TTC549 (cell line): ENCODE data around the gene CREB3L2.
"Not testable (repeated sequence)": the region's sequence is repeated elsewhere in the genome, so short reads cannot be mapped to it uniquely, and the experiment has no call there.

Experiments used
- FAIRE-seq: peaks from 2 replicates; lab custom pipeline; 2012; peaks lifted over from hg19 to GRCh38; lab: Jason Lieb, UNC

The CREB3L2 gene

GRCh38 chr7:137987968-137988367 lies 13.9 kb downstream of the CREB3L2 start:
- FAIRE-seq, result no peak

GRCh38 chr7:137987563-137987962 lies 14.3 kb downstream of the CREB3L2 start:
- no peak for FAIRE-seq

- no peak for FAIRE-seq
Observed at GRCh38 chr7:137987018-137987349, 14.9 kb downstream of the CREB3L2 start.

GRCh38 chr7:137986252-137987017 lies 15.5 kb downstream of the CREB3L2 start:
- no peak for FAIRE-seq

- FAIRE-seq, result no peak
Observed at GRCh38 chr7:137985897-137986251, 16.0 kb downstream of the CREB3L2 start.

- no peak for FAIRE-seq
Observed at GRCh38 chr7:137985253-137985896, 16.5 kb downstream of the CREB3L2 start.

- no peak for FAIRE-seq
Observed at GRCh38 chr7:137984181-137985041, 17.5 kb downstream of the CREB3L2 start.

- FAIRE-seq, result no peak
Observed at GRCh38 chr7:137983323-137984008, 18.4 kb downstream of the CREB3L2 start.

- FAIRE-seq, result not testable (repeated sequence)
Observed at GRCh38 chr7:137982394-137982793, 19.5 kb downstream of the CREB3L2 start.

GRCh38 chr7:137981668-137982067 lies 20.2 kb downstream of the CREB3L2 start:
- FAIRE-seq, result no peak

- no peak for FAIRE-seq
Observed at GRCh38 chr7:137981175-137981574, 20.7 kb downstream of the CREB3L2 start.

- no peak for FAIRE-seq
Observed at GRCh38 chr7:137980308-137980707, 21.6 kb downstream of the CREB3L2 start.

- no peak for FAIRE-seq
Observed at GRCh38 chr7:137978464-137979237, 23.2 kb downstream of the CREB3L2 start.

- no peak for FAIRE-seq
Observed at GRCh38 chr7:137977173-137977572, 24.7 kb downstream of the CREB3L2 start.

GRCh38 chr7:137976696-137977095 lies 25.2 kb downstream of the CREB3L2 start:
- FAIRE-seq, result no peak

GRCh38 chr7:137976232-137976631 lies 25.7 kb downstream of the CREB3L2 start:
- no peak for FAIRE-seq

GRCh38 chr7:137975768-137976167 lies 26.1 kb downstream of the CREB3L2 start:
- no peak for FAIRE-seq

- FAIRE-seq, result no peak
Observed at GRCh38 chr7:137975221-137975620, 26.7 kb downstream of the CREB3L2 start.

GRCh38 chr7:137974766-137975165 lies 27.1 kb downstream of the CREB3L2 start:
- FAIRE-seq, result no peak

- no peak for FAIRE-seq
Observed at GRCh38 chr7:137970253-137970975, 31.5 kb downstream of the CREB3L2 start.

GRCh38 chr7:137969828-137970227 lies 32.1 kb downstream of the CREB3L2 start:
- no peak for FAIRE-seq
